ENCODE measurements around the gene KCNH4. TPM values are rescaled to one million over a fixed set of nuclear protein-coding genes. Genes with fewer than 3 reads are reported as not detected.
A peak's percentile ranks its signal among the peaks of the same experiment; 100 is the strongest.

Gene KCNH4
- total and polyA plus RNA-seq, 2 of the 13 experiments (the other 11 are each of a cell fraction or from before 2014, with no cell fraction given): 0.01 to 0.09 TPM

- no peak for TF ChIP-seq ZNF142 (CRISPR knock-in tag; IDR thresholded peaks at IDR 0.05)
- TF ChIP-seq ZBTB33 (CRISPR knock-in tag; IDR thresholded peaks at IDR 0.05): peak; percentile 66; the same call in 1 of the 2 replicates
- TF ChIP-seq PAX8 (CRISPR knock-in tag; IDR thresholded peaks at IDR 0.05; ENCODE audit: borderline replicate concordance): no peak
- no peak; a peak in 1 of 4 replicates for TF ChIP-seq KLF16 (CRISPR knock-in tag; IDR thresholded peaks at IDR 0.05)
- no peak for TF ChIP-seq TEAD2 (CRISPR knock-in tag; IDR thresholded peaks at IDR 0.05)
- TF ChIP-seq SOX13 (IDR thresholded peaks at IDR 0.05): no peak
- TF ChIP-seq SOX13 (CRISPR knock-in tag; conservative IDR thresholded peaks at IDR 0.05 in 1 of 2, IDR thresholded peaks at IDR 0.05 in 1 of 2): no peak; a peak in 1 of 4 replicates
- no peak for TF ChIP-seq SUZ12 (IDR thresholded peaks at IDR 0.05; ENCODE audit: low read depth, low read length)
- TF ChIP-seq SMARCE1 (IDR thresholded peaks at IDR 0.05; ENCODE audit: borderline replicate concordance): no peak
- 0 out of 2 replicates have a peak, but pooled peaks have one; percentile 35 for TF ChIP-seq ZNF777 (CRISPR knock-in tag; IDR thresholded peaks at IDR 0.05)
- no peak for TF ChIP-seq CREM (IDR thresholded peaks at IDR 0.05)
- TF ChIP-seq CREM (CRISPR knock-in tag; IDR thresholded peaks at IDR 0.05): no peak
- TF ChIP-seq PATZ1 (CRISPR knock-in tag; IDR thresholded peaks at IDR 0.05): peak; percentile 55
- TF ChIP-seq FLYWCH1 (CRISPR knock-in tag; IDR thresholded peaks at IDR 0.05): no peak
- no peak for TF ChIP-seq DRAP1 (CRISPR knock-in tag; IDR thresholded peaks at IDR 0.05)
- no peak for TF ChIP-seq ETV5 (CRISPR knock-in tag; IDR thresholded peaks at IDR 0.05; ENCODE audit: borderline replicate concordance)
- no peak for TF ChIP-seq PCBP1 (IDR thresholded peaks at IDR 0.05; ENCODE audit: borderline replicate concordance, low read depth, low read length)
- TF ChIP-seq BHLHE40 (IDR thresholded peaks at IDR 0.05; ENCODE audit: low read length): no peak
- TF ChIP-seq SALL2 (CRISPR knock-in tag; IDR thresholded peaks at IDR 0.05): no peak
- TF ChIP-seq TAF1 (CRISPR knock-in tag; IDR thresholded peaks at IDR 0.05): peak; percentile 16; the same call in 1 of the 2 replicates
Observed at GRCh38 chr17:42116705-42117396, 64.1 kb downstream of the KCNH4 start (continued).

Measured in HepG2 (cell line).